ENCODE data around the gene PGRMC1.

DNA sequence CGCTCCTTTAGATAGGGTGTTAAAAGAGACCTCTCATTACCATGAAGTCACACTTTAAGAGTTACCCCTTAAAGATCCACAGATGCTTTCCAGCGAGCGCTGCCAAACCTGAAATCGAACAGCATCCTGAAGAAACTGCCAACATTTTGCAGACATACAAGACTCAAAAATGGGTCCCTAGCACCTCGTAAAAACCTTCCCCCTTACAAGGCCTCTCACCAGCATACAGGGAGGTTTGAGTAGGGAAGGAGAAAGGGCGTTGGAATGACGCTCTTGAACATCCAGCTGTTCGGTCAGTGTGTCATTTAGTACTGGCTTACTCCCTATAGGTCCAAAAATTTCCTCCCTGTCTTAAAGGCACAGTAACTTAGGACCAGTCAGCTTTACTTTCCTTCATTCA, 45.3 kb upstream of the PGRMC1 start:
- no peak for TF ChIP-seq EZH2 (IDR thresholded peaks at IDR 0.05; ENCODE audit: borderline replicate concordance)
- TF ChIP-seq CTCF (IDR thresholded peaks at IDR 0.05; ENCODE audit: poor library complexity): no peak
- no peak for TF ChIP-seq EZH2phosphoT487 (IDR thresholded peaks at IDR 0.05; ENCODE audit: low read depth, severe bottlenecking, unreplicated experiment)

All from hepatocyte (in vitro differentiated cells).